MM.1S (cell line): ENCODE results near the gene RAPSN.

Experiments used
- DNase-seq: peaks from one replicate; pipeline ENCODE4 v3.0.0-alpha.2; 2015
- H2AFZ ChIP-seq: fragments of 300-600 bp; sonication (generic); 2 replicates; pipeline ENCODE4 v1.6.0; 2016; ENCODE audit warnings: antibody characterized with exemption, low read length
- H3F3A ChIP-seq: fragments of 300-600 bp; sonication (generic); 2 replicates; pipeline ENCODE4 v1.6.1; 2016; ENCODE audit warnings: mild to moderate bottlenecking, antibody characterized with exemption, low read length, moderate library complexity, mixed read lengths; ENCODE audit not compliant: insufficient read depth
- H3K27ac ChIP-seq: fragments of 300-600 bp; sonication (generic); 2 replicates; pipeline ENCODE4 v1.5.1; 2016; ENCODE audit warnings: mild to moderate bottlenecking, low read length
- H3K27me3 ChIP-seq: fragments of 300-600 bp; sonication (generic); replicated peaks from 2 replicates; pipeline ENCODE4 v1.6.0; 2016; ENCODE audit warnings: low read length; ENCODE audit not compliant: insufficient read depth
- H3K36me3 ChIP-seq: fragments of 300-600 bp; sonication (generic); replicated peaks from 2 replicates; pipeline ENCODE4 v1.6.1; 2016; ENCODE audit warnings: mild to moderate bottlenecking, low read length, mixed read lengths; ENCODE audit not compliant: insufficient read depth
- H3K4me1 ChIP-seq: fragments of 300-600 bp; sonication (generic); 2 replicates; pipeline ENCODE4 v1.6.1; 2016; ENCODE audit warnings: low read length, mixed read lengths
- H3K4me2 ChIP-seq: fragments of 300-600 bp; sonication (generic); 2 replicates; pipeline ENCODE4 v1.6.0; 2016; ENCODE audit warnings: low read depth, low read length
- H3K4me3 ChIP-seq: fragments of 300-600 bp; sonication (generic); 2 replicates; pipeline ENCODE4 v1.5.1; 2016; ENCODE audit warnings: low read length, mixed read lengths
- H3K79me2 ChIP-seq: fragments of 300-600 bp; sonication (generic); 2 replicates; pipeline ENCODE4 v1.6.1; 2016; ENCODE audit warnings: mixed run types, low read length, mixed read lengths
- H3K9ac ChIP-seq: fragments of 300-600 bp; sonication (generic); 2 replicates; pipeline ENCODE4 v1.6.1; 2016; ENCODE audit warnings: low read length, mixed read lengths
- H3K9me2 ChIP-seq: fragments of 300-600 bp; sonication (generic); replicated peaks from 2 replicates; pipeline ENCODE4 v1.6.1; 2016; ENCODE audit warnings: mild to moderate bottlenecking, low read length, mixed read lengths; ENCODE audit not compliant: insufficient read depth
- H3K9me3 ChIP-seq: fragments of 300-600 bp; sonication (generic); replicated peaks from 2 replicates; pipeline ENCODE4 v1.6.1; 2016; ENCODE audit warnings: mild to moderate bottlenecking, low read length, mixed read lengths; ENCODE audit not compliant: insufficient read depth
- H4K20me1 ChIP-seq: fragments of 300-600 bp; sonication (generic); 2 replicates; pipeline ENCODE4 v1.6.1; 2016; ENCODE audit warnings: mild to moderate bottlenecking, low read length, moderate library complexity, mixed read lengths; ENCODE audit not compliant: insufficient read depth
- CTCF ChIP-seq: fragments of 300-600 bp; sonication (generic); IDR thresholded peaks from 2 replicates; pipeline ENCODE4 v1.5.1; 2016; ENCODE audit warnings: antibody characterized with exemption, low read length, mixed read lengths
- EZH2 ChIP-seq: fragments of 300-600 bp; sonication (generic); optimal IDR thresholded peaks from 2 replicates; pipeline ENCODE3; 2017; ENCODE audit warnings: low read depth, mild to moderate bottlenecking, antibody characterized with exemption, low read length, mixed read lengths
- EZH2phosphoT487 ChIP-seq: fragments of 300-600 bp; sonication (generic); IDR thresholded peaks from 2 replicates; pipeline ENCODE4 v1.6.1; 2018; ENCODE audit warnings: antibody characterized with exemption, low read length

RAPSN gene

GRCh38 chr11:47438721-47439120 is 10.2 kb downstream of the RAPSN start:
- Histone ChIP-seq H3K79me2 (no peaks in the 10 kb centered on the region), H3K4me2 (no peak overlapping the region), H3K4me1 (no peaks in the 10 kb centered on the region), H4K20me1 (no peaks in the 10 kb centered on the region), H3F3A (no peaks in the 10 kb centered on the region), H2AFZ (no peak overlapping the region), H3K4me3 (no peak overlapping the region), H3K27me3 (no peaks in the 10 kb centered on the region), H3K9ac (no peak overlapping the region), H3K9me3 (no peaks in the 10 kb centered on the region), H3K36me3 (no peaks in the 10 kb centered on the region), H3K27ac (no peak overlapping the region), H3K9me2 (no peaks in the 10 kb centered on the region)
- TF ChIP-seq EZH2phosphoT487 (no peak), EZH2 (no peak), CTCF (no peak)
- DNase-seq, result no peak

GRCh38 chr11:47437746-47438418 is 11.1 kb downstream of the RAPSN start:
- no peak overlapping the region for H3K27ac ChIP-seq
- H2AFZ ChIP-seq, result no peak overlapping the region
- H3K9me3 ChIP-seq, result no peaks in the 10 kb centered on the region
- no peaks in the 10 kb centered on the region for H3F3A ChIP-seq
- H3K36me3 ChIP-seq, result no peaks in the 10 kb centered on the region
- no peak overlapping the region for H3K9ac ChIP-seq
- no peaks in the 10 kb centered on the region for H4K20me1 ChIP-seq
- H3K4me2 ChIP-seq, result no peak overlapping the region
- H3K4me1 ChIP-seq, result no peaks in the 10 kb centered on the region
- no peak for TF ChIP-seq EZH2phosphoT487
- TF ChIP-seq CTCF, result no peak
- no peak for TF ChIP-seq EZH2
- no peaks in the 10 kb centered on the region for H3K9me2 ChIP-seq
- no peak for DNase-seq
- no peak overlapping the region for H3K4me3 ChIP-seq
- no peaks in the 10 kb centered on the region for H3K27me3 ChIP-seq
- H3K79me2 ChIP-seq, result no peaks in the 10 kb centered on the region

GRCh38 chr11:47437218-47437745 is 11.7 kb downstream of the RAPSN start:
- Histone ChIP-seq H3K79me2 (no peaks in the 10 kb centered on the region), H3K9me3 (no peaks in the 10 kb centered on the region), H3K9ac (no peak overlapping the region), H3K4me1 (no peaks in the 10 kb centered on the region), H3K27ac (no peak overlapping the region), H4K20me1 (no peaks in the 10 kb centered on the region), H3K9me2 (no peaks in the 10 kb centered on the region), H3K4me3 (no peak overlapping the region), H3K36me3 (no peaks in the 10 kb centered on the region), H3K27me3 (no peaks in the 10 kb centered on the region), H3F3A (no peaks in the 10 kb centered on the region), H3K4me2 (no peak overlapping the region), H2AFZ (no peak overlapping the region)
- no peak for DNase-seq
- TF ChIP-seq EZH2 (no peak), EZH2phosphoT487 (no peak), CTCF (no peak)
